VCaP (cell line): ENCODE results near the gene SLC29A3.

Experiments used
- H3K27ac ChIP-seq: fragments of 450-650 bp; 2 replicates; pipeline ENCODE4 v1.5.1; 2017
- CTCF ChIP-seq: fragments of 450-650 bp; conservative IDR thresholded peaks from 2 replicates; pipeline ENCODE4 v1.5.1; 2017; ENCODE audit warnings: mild to moderate bottlenecking, moderate library complexity

SLC29A3 gene

DNA sequence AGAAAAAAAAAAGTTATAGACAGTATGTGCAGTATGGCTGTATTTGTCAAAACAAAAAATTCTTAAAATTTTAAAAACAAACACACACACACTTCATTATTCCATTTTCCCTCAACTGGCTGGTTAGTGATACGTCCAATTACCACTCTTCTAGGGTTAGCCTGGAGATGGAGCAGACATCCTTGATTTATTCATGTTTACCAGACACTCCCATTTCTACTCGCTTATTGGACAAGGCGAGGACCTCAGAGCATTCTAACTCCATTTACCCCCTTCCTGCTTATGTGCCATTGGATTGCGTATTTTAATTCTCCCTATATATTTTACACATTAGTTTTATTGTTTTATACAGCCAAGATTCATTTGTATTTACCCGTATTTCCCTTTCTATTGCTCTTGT is 69.1 kb downstream of the SLC29A3 start:
- no peak overlapping the region for H3K27ac ChIP-seq
- no peak for TF ChIP-seq CTCF

DNA sequence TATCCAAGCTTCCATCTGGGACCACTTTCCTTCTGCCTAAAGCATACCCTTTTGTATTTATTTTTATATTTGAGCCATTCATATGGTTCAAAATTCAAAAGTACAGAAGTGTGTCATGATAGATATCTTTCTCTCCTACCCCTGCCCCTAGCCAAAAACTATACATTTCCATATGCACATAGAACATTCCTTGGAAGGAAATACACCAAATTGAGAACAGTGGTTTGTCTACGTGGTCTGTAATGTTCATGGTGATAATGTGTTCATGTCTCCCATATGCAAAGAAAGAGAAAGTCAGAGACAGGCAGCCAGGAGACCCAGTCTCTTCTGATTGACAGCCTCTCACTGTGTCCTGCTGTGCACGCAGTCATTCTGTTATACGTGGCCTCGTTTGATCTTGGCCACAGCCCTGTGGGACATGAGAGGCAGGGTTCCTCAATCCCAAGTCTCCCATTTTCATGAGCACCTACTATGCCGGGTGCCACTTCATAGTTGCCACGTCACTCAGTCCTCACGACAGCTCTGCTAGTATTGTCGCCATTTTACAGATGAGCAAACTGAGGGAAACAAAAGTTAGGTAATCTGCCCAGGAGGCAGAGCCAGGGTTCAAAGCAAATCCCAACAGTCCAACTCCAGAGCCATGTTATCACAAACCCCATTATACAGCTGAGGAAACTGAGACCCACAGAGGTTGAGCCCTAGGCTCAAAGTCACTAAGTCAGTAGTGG is 69.7 kb downstream of the SLC29A3 start:
- H3K27ac ChIP-seq, result no peak overlapping the region
- no peak for TF ChIP-seq CTCF

DNA sequence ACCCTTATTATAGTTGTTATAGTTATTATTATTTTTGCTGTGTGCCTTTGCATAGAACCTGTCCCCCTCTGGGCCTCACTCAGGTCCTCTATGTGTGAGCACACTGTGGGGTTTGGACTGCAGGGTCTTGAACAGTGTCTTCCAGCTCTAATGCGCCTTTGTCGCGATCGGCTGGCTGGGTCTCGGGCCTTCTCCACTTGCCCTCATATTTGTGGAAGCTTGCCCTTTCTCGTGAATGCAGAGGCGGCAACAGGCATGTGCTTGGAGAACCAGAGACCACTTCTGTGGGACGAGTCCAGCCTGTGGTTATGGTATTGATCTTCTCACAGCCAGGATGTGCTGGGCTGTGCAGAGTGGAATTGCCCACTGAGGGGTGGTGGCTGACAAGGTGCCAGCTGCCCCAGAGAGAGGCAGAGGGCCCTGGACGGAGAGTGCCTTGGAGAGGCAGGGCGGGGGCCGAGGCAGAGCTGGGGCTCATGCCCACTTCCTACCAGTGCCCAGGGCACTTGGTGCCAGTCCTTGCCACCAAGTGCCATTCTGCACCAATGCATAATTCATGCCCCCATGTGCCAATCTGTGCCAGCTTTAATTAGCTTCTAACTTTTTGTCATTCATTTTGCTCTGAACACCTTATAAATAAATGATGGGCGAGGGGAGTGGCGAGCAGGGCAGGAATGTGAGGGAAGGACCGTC is 70.9 kb downstream of the SLC29A3 start:
- no peak overlapping the region for H3K27ac ChIP-seq
- TF ChIP-seq CTCF, result no peak

GRCh38 chr10:71390461-71390835 is 71.4 kb downstream of the SLC29A3 start:
- TF ChIP-seq CTCF, result no peak

GRCh38 chr10:71390921-71391690 is 72.0 kb downstream of the SLC29A3 start:
- no peak for TF ChIP-seq CTCF
- H3K27ac ChIP-seq, result no peak overlapping the region

More at GRCh38 chr10:71390461-71390835, 71.4 kb downstream of the SLC29A3 start:
- no peak overlapping the region for H3K27ac ChIP-seq

GRCh38 chr10:71391701-71392100 is 72.6 kb downstream of the SLC29A3 start:
- no peak overlapping the region for H3K27ac ChIP-seq
- no peak for TF ChIP-seq CTCF

GRCh38 chr10:71392292-71392691 is 73.2 kb downstream of the SLC29A3 start:
- no peak overlapping the region for H3K27ac ChIP-seq
- no peak for TF ChIP-seq CTCF
